A673 (cell line): Measurements from ENCODE around the gene ATG10.

Experiments
- CTCF ChIP-seq: fragments of 300-800, 200-600 bp; sonication (generic); conservative IDR thresholded peaks from 2 replicates; pipeline ENCODE4 v1.5.1; 2017; ENCODE audit warnings: low read depth, mild to moderate bottlenecking, antibody characterized with exemption, low read length, moderate library complexity, mixed read lengths
- EZH2 ChIP-seq: fragments of 200-600 bp; sonication (generic); IDR thresholded peaks from 2 replicates; pipeline ENCODE4 v1.6.1; 2017; ENCODE audit warnings: borderline replicate concordance, low read depth, mild to moderate bottlenecking, mixed read lengths, antibody characterized with exemption, low read length; ENCODE audit not compliant: poor library complexity, severe bottlenecking

GRCh38 chr5:82100303-82101077 is 128.7 kb downstream of the ATG10 start:
- no peak for TF ChIP-seq CTCF
- no peak for TF ChIP-seq EZH2
